CD4-positive, CD25-positive, alpha-beta regulatory T cell (primary cell): ENCODE measurements around the gene JCAD. TPM values are rescaled to one million over a fixed set of nuclear protein-coding genes. Genes with fewer than 3 reads are reported as not detected.

ENCODE experiments used
- ATAC-seq, 2 donors: fragments of 150-1000 bp; cut with Tn5 transposase; one replicate each; pipeline ENCODE4 v1.10.0; 2021; ENCODE audit warnings: low read depth in 2 of 2, moderate number of reproducible peaks in 2 of 2, moderate library complexity in 1 of 2
- DNase-seq, 3 donors: peaks; one replicate each; pipeline versions ENCODE4 v3.0.0 to v3.0.0-alpha.2; 2012 to 2022; ENCODE audit warnings: mixed read lengths in 1 of 3
- H3K27ac ChIP-seq: one replicate; pipeline ENCODE4 v1.7.0; 2013; ENCODE audit warnings: mild to moderate bottlenecking, low read length; ENCODE audit not compliant: insufficient read depth, poor library complexity, severe bottlenecking
- H3K27me3 ChIP-seq: one replicate; pipeline ENCODE4 v1.7.0; 2013; ENCODE audit warnings: low read length; ENCODE audit not compliant: control insufficient read depth, insufficient read depth
- H3K36me3 ChIP-seq: one replicate; pipeline ENCODE4 v1.7.0; 2013; ENCODE audit warnings: mild to moderate bottlenecking, low read length, moderate library complexity; ENCODE audit not compliant: control insufficient read depth, insufficient read depth
- H3K4me1 ChIP-seq: 2 replicates; pipeline ENCODE4 v1.7.0; 2013; ENCODE audit warnings: mild to moderate bottlenecking, low read length; ENCODE audit not compliant: insufficient read depth, control insufficient read depth, poor library complexity, severe bottlenecking
- H3K4me3 ChIP-seq: one replicate; pipeline ENCODE4 v1.7.0; 2013; ENCODE audit warnings: low read depth, mild to moderate bottlenecking, low read length, moderate library complexity
- H3K9me3 ChIP-seq, 2 experiments: 1 replicate in 1 of 2; 2 replicates in 1 of 2; pipeline ENCODE4 v1.7.0; 2013; ENCODE audit warnings: low read length in 2 of 2, mild to moderate bottlenecking in 1 of 2, moderate library complexity in 1 of 2; ENCODE audit not compliant: control insufficient read depth in 2 of 2
- H3K27ac Mint-ChIP-seq, 3 donors: one replicate each; pipeline ENCODE4 v1.8.0; 2020 to 2022; ENCODE audit warnings: mild to moderate bottlenecking in 3 of 3, mixed read lengths in 3 of 3, moderate library complexity in 2 of 3
- H3K27me3 Mint-ChIP-seq: one replicate; pipeline ENCODE4 v1.8.0; 2022; ENCODE audit warnings: mild to moderate bottlenecking, mixed read lengths
- H3K36me3 Mint-ChIP-seq: one replicate; pipeline ENCODE4 v1.8.0; 2020; ENCODE audit warnings: mixed read lengths
- H3K4me1 Mint-ChIP-seq, 4 donors: one replicate each; pipeline ENCODE4 v1.8.0; 2020 to 2022; ENCODE audit warnings: mixed read lengths in 4 of 4, mild to moderate bottlenecking in 1 of 4
- H3K4me3 Mint-ChIP-seq, 4 donors: one replicate each; pipeline ENCODE4 v1.8.0; 2020 to 2022; ENCODE audit warnings: mild to moderate bottlenecking in 4 of 4, mixed read lengths in 4 of 4, moderate library complexity in 3 of 4
- H3K9me3 Mint-ChIP-seq, 7 donors: one replicate each; pipeline ENCODE4 v1.8.0; 2020 to 2022; ENCODE audit warnings: mixed read lengths in 7 of 7, mild to moderate bottlenecking in 3 of 7, moderate library complexity in 2 of 7
- polyA plus RNA-seq, 4 donors: library from polyadenylated mRNA; unstranded; fragments of 300-500 nt; fragmentation: Illumina TruSeq; gene quantifications; one replicate each; pipeline ENCODE4 v1.2.3, GENCODE V29; 2021
- total RNA-seq: library from RNA; stranded (reverse); gene quantifications from one replicate; pipeline ENCODE4 v1.2.3, GENCODE V29; 2022

The JCAD gene
- total and polyA plus RNA-seq, 5 donors from 2014 or later = 0.05 TPM; not detected in 4

DNA sequence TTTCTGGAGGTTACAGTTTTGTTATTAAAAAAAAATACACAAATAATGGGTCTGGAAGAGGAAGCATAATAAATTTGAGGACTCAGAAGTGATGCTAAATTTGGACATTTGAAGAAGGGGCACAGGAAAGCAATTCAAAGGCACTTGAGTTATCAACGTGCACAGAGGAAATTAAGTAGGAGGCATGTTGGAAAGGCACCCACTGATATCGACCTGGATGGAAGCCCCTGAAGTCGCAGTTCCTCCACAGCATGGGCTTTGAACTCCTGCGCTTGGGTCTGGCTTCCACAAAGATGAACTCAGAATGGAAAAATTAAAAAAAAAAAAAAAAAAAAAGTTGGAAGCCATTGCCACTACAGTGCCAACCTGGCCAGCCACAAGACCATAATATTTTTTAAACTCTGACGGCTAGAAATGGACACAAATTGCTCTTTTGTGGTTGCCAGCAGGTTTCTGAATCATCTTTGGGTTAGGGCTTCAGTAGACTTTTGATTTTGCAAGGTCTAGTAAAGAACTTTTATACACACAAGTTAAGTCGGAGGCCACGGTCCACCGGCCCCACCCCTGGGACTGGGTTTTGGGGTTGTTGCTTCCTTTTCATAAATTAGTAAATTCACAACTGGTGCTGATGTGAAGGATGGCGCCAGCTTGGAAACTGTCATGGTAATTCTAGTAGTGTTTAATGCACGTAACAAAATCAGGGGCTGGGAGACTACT, 21.6 kb downstream of the JCAD start:
- Histone ChIP-seq H3K27ac (no peak overlapping the region), H3K27me3 (peaks cover 8% of the 10 kb centered on the region), H3K36me3 (no peaks in the 10 kb centered on the region), H3K4me1 (no peaks in the 10 kb centered on the region), H3K4me3 (no peak overlapping the region), H3K9me3 (no peaks in the 10 kb centered on the region)
- no peak overlapping the region for H3K4me3 Mint-ChIP-seq
- H3K27me3 Mint-ChIP-seq = peaks cover 58% of the 10 kb centered on the region
- ATAC-seq = no peak
- no peaks in the 10 kb centered on the region for H3K36me3 Mint-ChIP-seq
- H3K27ac Mint-ChIP-seq = no peak overlapping the region
- peaks cover 0 to 1% (median 0%) of the 10 kb centered on the region in 7 donors for H3K9me3 Mint-ChIP-seq
- no peak for DNase-seq
- H3K4me1 Mint-ChIP-seq = peaks cover 0 to 13% (median 0%) of the 10 kb centered on the region in 4 donors

DNA sequence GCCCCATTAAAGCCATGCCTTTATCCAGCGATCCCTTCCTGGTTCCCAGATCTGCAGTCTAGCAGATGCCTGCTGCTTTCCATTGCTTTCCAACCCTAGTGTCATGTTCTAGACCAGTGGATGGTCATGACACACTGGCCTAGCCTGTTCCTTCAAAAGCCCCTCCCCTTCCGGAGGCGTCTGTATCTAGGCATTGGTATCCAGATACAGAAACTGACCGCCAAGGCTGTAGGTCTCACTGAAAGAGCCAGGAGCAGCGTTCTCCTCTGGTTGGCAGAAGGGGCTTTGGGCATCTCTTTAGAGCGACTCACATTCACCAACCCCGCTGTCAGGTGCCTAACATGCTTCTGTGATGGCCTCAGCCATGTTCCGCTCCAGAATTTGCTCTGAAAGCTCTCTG, 22.6 kb downstream of the JCAD start:
- H3K4me1 Mint-ChIP-seq = peaks cover 0 to 16% (median 0%) of the 10 kb centered on the region in 4 donors
- no peaks in the 10 kb centered on the region for H3K4me1 ChIP-seq
- peaks cover 62% of the 10 kb centered on the region for H3K27me3 Mint-ChIP-seq
- no peaks in the 10 kb centered on the region for H3K36me3 ChIP-seq
- no peak for DNase-seq
- H3K9me3 Mint-ChIP-seq = peaks cover 0 to 1% (median 0%) of the 10 kb centered on the region in 7 donors
- H3K27ac ChIP-seq = no peak overlapping the region
- no peaks in the 10 kb centered on the region for H3K9me3 ChIP-seq
- peaks cover 14% of the 10 kb centered on the region for H3K27me3 ChIP-seq
- no peaks in the 10 kb centered on the region for H3K36me3 Mint-ChIP-seq
- H3K4me3 ChIP-seq = no peak overlapping the region
- ATAC-seq = no peak
- no peak overlapping the region for H3K4me3 Mint-ChIP-seq
- H3K27ac Mint-ChIP-seq = no peak overlapping the region

DNA sequence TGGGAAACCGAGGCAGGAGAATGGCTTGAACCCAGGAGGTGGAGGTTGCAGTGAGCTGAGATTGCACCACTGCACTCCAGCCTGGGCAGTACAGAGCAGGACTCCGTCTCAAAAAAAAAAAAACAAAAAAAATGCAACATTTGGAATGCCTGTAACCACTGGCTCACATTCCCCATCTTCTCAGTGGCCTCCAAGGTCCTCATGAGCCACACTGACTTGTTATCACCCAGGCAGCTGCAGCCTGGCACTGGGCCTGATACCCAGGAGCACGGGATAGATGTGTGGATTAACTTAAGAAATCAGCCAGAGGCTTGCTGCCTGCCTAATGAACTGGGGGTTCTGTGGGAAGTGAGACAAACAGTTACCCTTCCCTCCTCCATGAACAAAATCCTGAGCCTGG, 23.0 kb downstream of the JCAD start:
- Histone ChIP-seq H3K36me3 (no peaks in the 10 kb centered on the region), H3K27me3 (peaks cover 14% of the 10 kb centered on the region), H3K4me1 (no peaks in the 10 kb centered on the region), H3K4me3 (no peak overlapping the region), H3K9me3 (no peaks in the 10 kb centered on the region), H3K27ac (no peak overlapping the region)
- Mint-ChIP-seq H3K36me3 (no peaks in the 10 kb centered on the region), H3K4me3 (no peak overlapping the region), H3K9me3 (peaks cover 0 to 1% (median 0%) of the 10 kb centered on the region in 7 donors), H3K4me1 (peaks cover 0 to 15% (median 0%) of the 10 kb centered on the region in 4 donors), H3K27me3 (peaks cover 65% of the 10 kb centered on the region), H3K27ac (no peak overlapping the region)
- ATAC-seq = no peak
- no peak for DNase-seq

DNA sequence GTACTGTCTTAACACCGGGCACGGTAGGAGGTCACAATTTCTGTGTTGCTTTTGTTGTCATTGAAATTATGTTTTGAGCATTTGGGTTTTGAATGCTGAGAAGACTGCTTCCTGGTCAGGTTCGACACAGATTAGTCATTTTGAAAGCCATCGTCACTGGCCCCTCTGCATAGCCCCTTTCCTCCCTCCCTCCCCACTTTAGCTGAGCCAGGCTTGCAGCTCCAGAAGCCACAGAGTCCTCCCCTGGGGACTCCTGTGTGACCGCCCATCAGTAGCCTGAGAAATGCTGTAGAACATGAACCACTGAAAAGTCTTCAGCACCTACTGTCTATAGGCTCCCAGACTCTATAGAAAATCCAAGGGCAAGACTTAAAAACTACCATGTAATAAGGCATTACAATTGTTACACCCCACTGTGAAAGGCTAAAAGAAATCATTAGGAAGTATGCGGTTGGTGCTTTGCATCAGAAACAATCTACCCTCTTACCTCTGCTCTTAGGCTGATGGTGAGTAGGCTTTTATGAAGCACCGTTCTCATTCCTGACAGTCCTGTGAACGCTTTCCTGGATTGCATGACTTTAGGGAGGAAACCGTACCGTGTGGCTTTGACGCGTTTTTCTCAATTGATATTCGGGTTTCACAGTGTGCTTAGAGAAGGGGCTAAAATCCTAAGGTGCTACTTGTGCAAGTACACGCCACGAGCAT, 24.8 kb downstream of the JCAD start:
- peaks cover 67% of the 10 kb centered on the region for H3K27me3 Mint-ChIP-seq
- H3K4me3 Mint-ChIP-seq = no peak overlapping the region
- peaks cover 0 to 11% (median 6%) of the 10 kb centered on the region in 4 donors for H3K4me1 Mint-ChIP-seq
- Histone ChIP-seq H3K36me3 (no peaks in the 10 kb centered on the region), H3K27ac (no peak overlapping the region), H3K27me3 (peaks cover 14% of the 10 kb centered on the region), H3K9me3 (no peaks in the 10 kb centered on the region), H3K4me1 (no peaks in the 10 kb centered on the region), H3K4me3 (no peak overlapping the region)
- H3K27ac Mint-ChIP-seq = no peak overlapping the region
- H3K36me3 Mint-ChIP-seq = no peaks in the 10 kb centered on the region
- H3K9me3 Mint-ChIP-seq = peaks cover 0 to 1% (median 0%) of the 10 kb centered on the region in 7 donors
- ATAC-seq = no peak
- DNase-seq = no peak

DNA sequence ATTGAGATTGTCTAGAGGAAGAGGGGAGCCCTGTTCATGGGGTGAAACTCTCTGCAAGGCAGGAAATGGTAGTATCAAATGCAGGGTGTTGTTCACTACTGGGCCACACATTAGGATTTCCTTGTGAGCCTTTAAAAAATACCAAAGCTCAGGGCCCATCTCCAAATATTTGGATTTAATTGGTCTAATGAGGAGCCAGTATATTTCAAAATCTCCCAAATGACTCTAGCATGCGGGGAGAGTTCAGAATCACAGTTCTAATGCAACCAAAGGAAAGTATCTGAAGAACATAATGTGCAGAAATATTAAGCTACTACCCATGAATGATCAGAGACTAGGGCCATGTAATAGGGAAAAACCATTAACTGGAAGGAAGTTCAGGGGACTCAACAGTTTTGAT, 27.3 kb downstream of the JCAD start:
- H3K4me1 Mint-ChIP-seq = peaks cover 0 to 35% (median 17%) of the 10 kb centered on the region in 4 donors
- no peaks in the 10 kb centered on the region for H3K9me3 ChIP-seq
- peaks cover 18% of the 10 kb centered on the region for H3K27me3 ChIP-seq
- no peaks in the 10 kb centered on the region for H3K36me3 ChIP-seq
- no peak for ATAC-seq
- H3K27ac ChIP-seq = no peak overlapping the region
- peaks cover 15% of the 10 kb centered on the region for H3K4me1 ChIP-seq
- no peaks in the 10 kb centered on the region for H3K36me3 Mint-ChIP-seq
- H3K27me3 Mint-ChIP-seq = peaks cover 68% of the 10 kb centered on the region
- no peak for DNase-seq
- H3K27ac Mint-ChIP-seq = no peak overlapping the region
- H3K9me3 Mint-ChIP-seq = peaks cover 0 to 2% (median 0%) of the 10 kb centered on the region in 7 donors
- H3K4me3 ChIP-seq = no peak overlapping the region
- H3K4me3 Mint-ChIP-seq = no peak overlapping the region

DNA sequence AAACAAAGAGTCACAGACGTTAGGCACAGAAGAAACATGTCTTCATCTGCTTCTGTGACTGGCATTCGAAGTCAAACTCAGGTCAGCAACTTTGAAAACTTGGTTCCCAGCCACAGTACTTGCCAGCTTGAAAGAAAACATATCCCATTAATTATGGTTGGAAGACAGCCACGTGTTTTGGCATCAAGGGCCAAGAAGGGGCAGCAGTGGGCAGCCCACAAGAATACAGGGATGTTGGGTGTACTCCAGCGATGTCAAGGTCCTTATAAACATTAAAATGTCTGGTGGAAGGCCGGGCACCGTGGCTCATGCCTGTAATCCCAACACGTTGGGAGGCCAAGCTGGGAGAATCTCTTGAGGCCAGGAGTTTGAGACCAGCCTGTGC, 29.5 kb downstream of the JCAD start:
- Mint-ChIP-seq H3K4me3 (peak overlapping the region in 1 of 4 donors; percentile 8), H3K4me1 (peaks cover 0 to 48% (median 20%) of the 10 kb centered on the region in 4 donors), H3K9me3 (peaks cover 0 to 4% (median 0%) of the 10 kb centered on the region in 7 donors), H3K27me3 (peaks cover 73% of the 10 kb centered on the region), H3K36me3 (no peaks in the 10 kb centered on the region), H3K27ac (no peak overlapping the region)
- H3K36me3 ChIP-seq = no peaks in the 10 kb centered on the region
- no peak overlapping the region for H3K4me3 ChIP-seq
- DNase-seq = no peak
- peaks cover 27% of the 10 kb centered on the region for H3K4me1 ChIP-seq
- H3K27me3 ChIP-seq = peaks cover 20% of the 10 kb centered on the region
- H3K9me3 ChIP-seq = no peaks in the 10 kb centered on the region
- no peak overlapping the region for H3K27ac ChIP-seq
- ATAC-seq = no peak

DNA sequence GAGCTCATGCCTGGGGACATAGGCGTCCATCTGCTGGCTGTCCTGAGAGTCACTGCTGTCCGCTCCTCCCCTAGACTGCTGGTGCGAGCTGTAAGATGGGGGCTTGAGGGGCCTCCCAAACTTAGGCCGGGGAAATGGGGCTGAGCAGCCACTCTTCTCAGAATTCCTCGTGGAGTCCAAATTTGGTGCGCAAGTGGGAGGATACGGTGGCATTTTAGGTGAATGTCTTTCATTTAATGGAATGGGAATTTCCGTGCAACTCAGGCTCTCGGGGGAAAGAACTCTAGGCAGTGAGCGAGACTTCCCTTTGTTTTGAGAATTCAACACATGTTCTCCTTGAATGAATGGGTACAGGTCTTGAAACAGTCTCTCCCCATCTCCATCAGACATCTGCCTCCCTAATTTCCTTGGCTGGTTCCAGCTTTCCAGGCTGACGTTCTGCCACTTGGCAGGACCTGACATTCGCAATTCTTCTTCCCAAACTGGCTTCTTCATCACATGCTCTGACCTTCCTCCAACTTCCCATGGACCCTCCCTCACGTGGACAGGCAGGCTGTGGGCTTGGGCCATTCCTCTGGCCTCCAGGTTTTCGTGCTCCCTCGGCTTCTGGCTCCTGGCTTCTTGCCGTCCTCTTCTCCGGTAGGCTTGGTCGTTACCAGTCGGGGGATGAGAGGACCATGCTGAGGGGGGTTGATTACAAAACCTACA, 30.1 kb downstream of the JCAD start:
- Histone ChIP-seq H3K9me3 (no peaks in the 10 kb centered on the region), H3K36me3 (no peaks in the 10 kb centered on the region), H3K27ac (no peak overlapping the region), H3K27me3 (peaks cover 19% of the 10 kb centered on the region), H3K4me3 (no peak overlapping the region), H3K4me1 (peaks cover 27% of the 10 kb centered on the region)
- peaks cover 0 to 48% (median 19%) of the 10 kb centered on the region in 4 donors for H3K4me1 Mint-ChIP-seq
- peaks cover 0 to 4% (median 0%) of the 10 kb centered on the region in 7 donors for H3K9me3 Mint-ChIP-seq
- no peak overlapping the region for H3K27ac Mint-ChIP-seq
- DNase-seq = no peak
- peaks cover 69% of the 10 kb centered on the region for H3K27me3 Mint-ChIP-seq
- ATAC-seq = no peak
- H3K4me3 Mint-ChIP-seq = peak overlapping the region in 1 of 4 donors; percentile 8
- H3K36me3 Mint-ChIP-seq = no peaks in the 10 kb centered on the region
